ENCODE results near the gene RPP25. TPM values are rescaled to one million over a fixed set of nuclear protein-coding genes. Genes with fewer than 3 reads are reported as not detected.

The RPP25 gene
- total and polyA plus RNA-seq, 2 of the 13 experiments (the other 11 are each of a cell fraction or from before 2014, with no cell fraction given) = 0.05 to 0.11 TPM

DNA sequence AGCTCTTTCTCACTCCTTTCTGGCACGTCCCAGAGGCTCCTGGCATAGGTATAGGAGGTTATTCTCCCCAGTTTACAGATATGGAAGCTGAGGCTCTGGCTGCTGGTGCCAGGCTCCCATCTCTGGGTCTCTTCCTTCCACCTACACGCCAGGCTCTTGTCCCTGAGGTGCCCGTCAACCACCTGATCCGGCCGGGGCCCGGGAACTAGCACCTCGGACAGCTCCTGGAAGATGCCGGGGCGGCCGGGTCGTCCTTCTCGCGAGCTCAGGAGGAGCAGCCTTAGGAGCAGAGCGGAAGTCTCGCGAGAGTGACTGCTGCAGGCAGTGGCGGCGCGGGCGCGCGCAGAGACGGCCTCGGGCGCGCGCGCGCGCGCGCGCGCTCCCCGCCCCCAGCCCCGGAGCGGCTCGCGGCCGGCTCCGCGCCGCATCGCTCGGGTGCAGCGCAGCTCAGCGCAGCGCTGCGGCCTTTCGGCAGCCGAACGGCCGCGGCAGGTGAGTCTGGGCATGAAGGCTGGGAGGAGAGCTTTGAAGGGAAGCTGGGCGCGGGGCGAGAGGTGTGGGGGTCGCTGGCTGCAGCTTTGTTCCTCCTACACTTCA is 38.7 kb upstream of the RPP25 start, which contains the start of gene SCAMP5 (continued):
- TF ChIP-seq, protein P1, sequence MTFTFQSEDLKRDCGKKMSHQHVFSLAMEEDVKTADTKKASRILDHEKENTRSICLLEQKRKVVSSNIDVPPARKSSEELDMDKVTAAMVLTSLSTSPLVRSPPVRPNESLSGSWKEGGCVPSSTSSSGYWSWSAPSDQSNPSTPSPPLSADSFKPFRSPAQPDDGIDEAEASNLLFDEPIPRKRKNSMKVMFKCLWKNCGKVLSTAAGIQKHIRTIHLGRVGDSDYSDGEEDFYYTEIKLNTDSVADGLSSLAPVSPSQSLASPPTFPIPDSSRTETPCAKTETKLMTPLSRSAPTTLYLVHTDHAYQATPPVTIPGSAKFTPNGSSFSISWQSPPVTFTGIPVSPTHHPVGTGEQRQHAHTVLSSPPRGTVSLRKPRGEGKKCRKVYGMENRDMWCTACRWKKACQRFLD (CRISPR knock-in tag; IDR thresholded peaks at IDR 0.05; ENCODE audit: borderline replicate concordance) = no peak
- TF ChIP-seq ZNF574 (CRISPR knock-in tag; IDR thresholded peaks at IDR 0.05) (peak; percentile 75), ZFP82 (CRISPR knock-in tag; IDR thresholded peaks at IDR 0.05; ENCODE audit: borderline replicate concordance) (no peak; the same call in 1 of the 2 replicates), HOMEZ (CRISPR knock-in tag; IDR thresholded peaks at IDR 0.05; ENCODE audit: low read depth) (peak; percentile 25; the same call in 1 of the 2 replicates), JUN (CRISPR knock-in tag; IDR thresholded peaks at IDR 0.05) (no peak), ZNF205 (CRISPR knock-in tag; IDR thresholded peaks at IDR 0.05) (peak; percentile 42; the same call in 1 of the 2 replicates), KLF13 (CRISPR knock-in tag; IDR thresholded peaks at IDR 0.05) (no peak), ELF1 (CRISPR knock-in tag; IDR thresholded peaks at IDR 0.05) (peak; percentile 49; the same call in 1 of the 2 replicates), XBP1 (CRISPR knock-in tag; IDR thresholded peaks at IDR 0.05) (no peak), SMARCE1 (IDR thresholded peaks at IDR 0.05; ENCODE audit: borderline replicate concordance) (no peak), ATF7-NPFF (CRISPR knock-in tag; IDR thresholded peaks at IDR 0.05; ENCODE audit: low read depth) (peak; percentile 95), PTBP1 (IDR thresholded peaks at IDR 0.05; ENCODE audit: low read depth, low read length, poor library complexity, severe bottlenecking) (no peak), TAF1 (CRISPR knock-in tag; IDR thresholded peaks at IDR 0.05) (peak; percentile 15; the same call in 1 of the 2 replicates), ZNF274 (CRISPR knock-in tag; IDR thresholded peaks at IDR 0.05) (peak; percentile 84), MEF2D (CRISPR knock-in tag; IDR thresholded peaks at IDR 0.05) (peak; percentile 62; the same call in 1 of the 2 replicates)
- TF ChIP-seq, protein P2, sequence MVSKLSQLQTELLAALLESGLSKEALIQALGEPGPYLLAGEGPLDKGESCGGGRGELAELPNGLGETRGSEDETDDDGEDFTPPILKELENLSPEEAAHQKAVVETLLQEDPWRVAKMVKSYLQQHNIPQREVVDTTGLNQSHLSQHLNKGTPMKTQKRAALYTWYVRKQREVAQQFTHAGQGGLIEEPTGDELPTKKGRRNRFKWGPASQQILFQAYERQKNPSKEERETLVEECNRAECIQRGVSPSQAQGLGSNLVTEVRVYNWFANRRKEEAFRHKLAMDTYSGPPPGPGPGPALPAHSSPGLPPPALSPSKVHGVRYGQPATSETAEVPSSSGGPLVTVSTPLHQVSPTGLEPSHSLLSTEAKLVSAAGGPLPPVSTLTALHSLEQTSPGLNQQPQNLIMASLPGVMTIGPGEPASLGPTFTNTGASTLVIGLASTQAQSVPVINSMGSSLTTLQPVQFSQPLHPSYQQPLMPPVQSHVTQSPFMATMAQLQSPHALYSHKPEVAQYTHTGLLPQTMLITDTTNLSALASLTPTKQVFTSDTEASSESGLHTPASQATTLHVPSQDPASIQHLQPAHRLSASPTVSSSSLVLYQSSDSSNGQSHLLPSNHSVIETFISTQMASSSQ (IDR thresholded peaks at IDR 0.05; ENCODE audit: low read depth) = no peak
- TF ChIP-seq, protein P2 (CRISPR knock-in tag; IDR thresholded peaks at IDR 0.05; ENCODE audit: borderline replicate concordance) = no peak
- TF ChIP-seq, protein P3, sequence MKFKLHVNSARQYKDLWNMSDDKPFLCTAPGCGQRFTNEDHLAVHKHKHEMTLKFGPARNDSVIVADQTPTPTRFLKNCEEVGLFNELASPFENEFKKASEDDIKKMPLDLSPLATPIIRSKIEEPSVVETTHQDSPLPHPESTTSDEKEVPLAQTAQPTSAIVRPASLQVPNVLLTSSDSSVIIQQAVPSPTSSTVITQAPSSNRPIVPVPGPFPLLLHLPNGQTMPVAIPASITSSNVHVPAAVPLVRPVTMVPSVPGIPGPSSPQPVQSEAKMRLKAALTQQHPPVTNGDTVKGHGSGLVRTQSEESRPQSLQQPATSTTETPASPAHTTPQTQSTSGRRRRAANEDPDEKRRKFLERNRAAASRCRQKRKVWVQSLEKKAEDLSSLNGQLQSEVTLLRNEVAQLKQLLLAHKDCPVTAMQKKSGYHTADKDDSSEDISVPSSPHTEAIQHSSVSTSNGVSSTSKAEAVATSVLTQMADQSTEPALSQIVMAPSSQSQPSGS (CRISPR knock-in tag; IDR thresholded peaks at IDR 0.05) = peak; percentile 84

Data from HepG2 (cell line).